A549 treated with GW870086 at 1 μM for 4 hours (cell line): ENCODE measurements around the gene IFIT2. TPM values are rescaled to one million over a fixed set of nuclear protein-coding genes. Genes with fewer than 3 reads are reported as not detected.

Experiments used
- total RNA-seq: library from RNA; stranded (reverse); fragments of 200-300 nt; extraction: Qiagen RNA extraction; gene quantifications from 5 replicates; pipeline ENCODE4 v1.2.3, GENCODE V29; 2022; ENCODE audit warnings: low read depth

IFIT2 gene, protein sequence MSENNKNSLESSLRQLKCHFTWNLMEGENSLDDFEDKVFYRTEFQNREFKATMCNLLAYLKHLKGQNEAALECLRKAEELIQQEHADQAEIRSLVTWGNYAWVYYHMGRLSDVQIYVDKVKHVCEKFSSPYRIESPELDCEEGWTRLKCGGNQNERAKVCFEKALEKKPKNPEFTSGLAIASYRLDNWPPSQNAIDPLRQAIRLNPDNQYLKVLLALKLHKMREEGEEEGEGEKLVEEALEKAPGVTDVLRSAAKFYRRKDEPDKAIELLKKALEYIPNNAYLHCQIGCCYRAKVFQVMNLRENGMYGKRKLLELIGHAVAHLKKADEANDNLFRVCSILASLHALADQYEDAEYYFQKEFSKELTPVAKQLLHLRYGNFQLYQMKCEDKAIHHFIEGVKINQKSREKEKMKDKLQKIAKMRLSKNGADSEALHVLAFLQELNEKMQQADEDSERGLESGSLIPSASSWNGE
- total RNA-seq = 2.0 to 3.3 TPM (median 2.6 TPM) in 5 replicates

DNA sequence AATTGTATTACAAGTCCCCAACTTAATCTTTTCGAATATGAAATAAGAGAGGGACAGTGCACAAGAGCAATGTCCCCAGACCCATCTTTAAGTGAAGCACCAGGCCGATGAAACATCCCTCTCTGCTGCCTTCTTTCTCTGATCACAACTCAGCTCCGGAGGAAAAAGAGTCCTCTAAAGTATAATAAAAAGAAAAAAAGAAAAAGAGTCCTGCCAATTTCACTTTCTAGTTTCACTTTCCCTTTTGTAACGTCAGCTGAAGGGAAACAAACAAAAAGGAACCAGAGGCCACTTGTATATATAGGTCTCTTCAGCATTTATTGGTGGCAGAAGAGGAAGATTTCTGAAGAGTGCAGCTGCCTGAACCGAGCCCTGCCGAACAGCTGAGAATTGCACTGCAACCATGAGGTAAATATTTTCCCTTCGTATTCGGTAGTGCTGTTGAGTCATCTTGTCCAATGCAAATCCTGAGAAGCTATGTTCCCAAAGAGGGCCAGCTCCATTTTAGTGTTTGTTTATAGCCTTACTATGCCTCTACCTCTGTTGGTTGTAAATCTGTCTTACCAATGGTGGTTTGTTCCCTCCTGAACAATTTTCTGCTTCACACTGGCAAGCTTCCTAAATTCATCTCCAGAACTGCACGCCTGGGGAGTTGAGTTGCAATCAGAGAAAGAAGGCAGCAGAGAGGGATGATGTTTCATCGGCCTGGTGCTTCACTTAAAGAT lies at the start of gene IFIT2:
Gene IFIT2 (plus strand): TSS at position 326 of the 725 bp plus-strand sequence. CDS start 78 bp downstream, at position 404.

DNA sequence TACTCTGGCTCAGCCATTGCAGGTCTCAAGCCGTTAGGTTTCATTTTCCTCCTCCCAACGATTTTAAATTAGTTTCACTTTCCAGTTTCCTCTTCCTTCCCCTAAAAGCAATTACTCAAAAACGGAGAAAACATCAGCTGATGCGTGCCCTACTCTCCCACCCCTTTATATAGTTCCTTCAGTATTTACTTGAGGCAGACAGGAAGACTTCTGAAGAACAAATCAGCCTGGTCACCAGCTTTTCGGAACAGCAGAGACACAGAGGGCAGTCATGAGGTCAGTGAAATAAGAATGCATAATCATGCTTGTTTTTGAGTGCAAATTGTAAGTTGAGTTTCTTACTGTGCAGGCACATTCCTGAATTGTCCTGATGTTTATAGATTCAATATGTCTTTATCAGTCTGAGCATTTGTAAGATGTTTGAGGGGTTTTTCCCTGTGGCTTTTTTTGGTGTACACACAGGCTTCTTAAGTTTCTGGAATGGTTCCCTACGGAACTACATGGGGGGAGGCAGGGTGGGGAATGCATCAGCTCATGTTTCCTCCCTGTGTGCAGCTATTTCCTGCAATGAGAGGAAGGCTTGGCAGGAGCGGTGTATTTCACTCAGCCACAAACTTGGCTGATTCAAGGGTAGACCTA lies 26.1 kb downstream of the IFIT2 start, which contains the start of gene IFIT3:
Gene IFIT3 (plus strand): TSS at position 195 of the 639 bp plus-strand sequence. CDS start 77 bp downstream, at position 272.

Other genes with a start within 250 kb of the IFIT2 start
- 0.19 to 0.38 TPM (median 0.22 TPM) in 5 replicates for gene CH25H, start 94.7 kb upstream of the IFIT2 start, total RNA-seq
- 38.2 to 53.6 TPM (median 50.6 TPM) in 5 replicates for gene LIPA, start 50.3 kb upstream of the IFIT2 start, total RNA-seq
- 4.6 to 6.2 TPM (median 6.0 TPM) in 5 replicates for gene IFIT3, start 26.0 kb downstream of the IFIT2 start, total RNA-seq
- not detected in 5 replicates for gene IFIT1B, start 76.0 kb downstream of the IFIT2 start, total RNA-seq
- 4.2 to 5.7 TPM (median 4.6 TPM) in 5 replicates for gene IFIT1, start 90.6 kb downstream of the IFIT2 start, total RNA-seq
- 7.5 to 11.1 TPM (median 9.6 TPM) in 5 replicates for gene IFIT5, start 112.5 kb downstream of the IFIT2 start, total RNA-seq
- gene SLC16A12, start 233.5 kb downstream of the IFIT2 start, total RNA-seq = 0.19 to 0.78 TPM (median 0.32 TPM) in 5 replicates